H1 (cell line): ENCODE measurements around the gene S100A13. TPM values are rescaled to one million over a fixed set of nuclear protein-coding genes. Genes with fewer than 3 reads are reported as not detected.

Experiments
- BCL11A ChIP-seq, 2 experiments: IDR thresholded peaks; one replicate each; pipeline ENCODE4 v1.6.1; 2011; ENCODE audit warnings: low read depth in 2 of 2, low read length in 2 of 2, mild to moderate bottlenecking in 2 of 2
- CBX8 ChIP-seq: fragments of 300-800, 300-1000 bp; sonication (generic); IDR thresholded peaks from 2 replicates; pipeline ENCODE4 v1.7.1; 2016; ENCODE audit warnings: low read depth, low read length, borderline replicate concordance
- NRF1 ChIP-seq: IDR thresholded peaks from 2 replicates; pipeline ENCODE4 v1.6.1; 2011; ENCODE audit warnings: mild to moderate bottlenecking, low read depth, low read length, improper control_type of control experiment
- SIRT6 ChIP-seq: IDR thresholded peaks from one replicate; pipeline ENCODE4 v1.7.1; 2012; ENCODE audit warnings: low read length, inconsistent platforms
- SIX5 ChIP-seq: IDR thresholded peaks from 2 replicates; pipeline ENCODE4 v1.6.1; 2011; ENCODE audit warnings: mild to moderate bottlenecking, low read depth, low read length
- SP4 ChIP-seq: IDR thresholded peaks from 2 replicates; pipeline ENCODE4 v1.6.1; 2012; ENCODE audit warnings: low read length, inconsistent platforms
- TBP ChIP-seq: IDR thresholded peaks from 2 replicates; pipeline ENCODE4 v1.6.1; 2011; ENCODE audit warnings: low read depth, low read length, improper control_type of control experiment
- YY1 ChIP-seq: IDR thresholded peaks from 2 replicates; pipeline ENCODE4 v1.6.1; 2011; ENCODE audit warnings: low read depth, mild to moderate bottlenecking, low read length
- polyA plus RNA-seq, 7 experiments: library from polyadenylated mRNA; depleted of rRNA in 3 of 7; stranded (reverse) in 5 of 7; unstranded in 2 of 7; fragments of >200 nt in 5 of 7; fragments of 200-250 nt in 2 of 7; gene quantifications; 1 replicate in 5 of 7; 2 replicates in 1 of 7; 4 replicates in 1 of 7; pipeline versions ENCODE4 v1.2.1 to v1.2.3, GENCODE V29; 2011 to 2013; ENCODE audit warnings: missing spikeins in 2 of 7, mixed read lengths in 2 of 7
- total RNA-seq: library from RNA; stranded (reverse); fragmentation: NEBNext Ultra II Directional; extraction: Animal tissue kit (Norgen Biotek cat#: 25700); gene quantifications from 2 replicates; pipeline ENCODE4 v1.2.1, GENCODE V29; 2021
- TF ChIP-seq, protein P1 (sequence below): IDR thresholded peaks from 2 replicates; pipeline ENCODE4 v1.6.1; 2012; ENCODE audit warnings: inconsistent platforms
- TF ChIP-seq, protein P2 (sequence below): IDR thresholded peaks from 2 replicates; pipeline ENCODE4 v1.6.1; 2011; ENCODE audit warnings: low read length, improper control_type of control experiment

S100A13 gene
- total and polyA plus RNA-seq, 2 of the 8 experiments (the other 6 are each of a cell fraction or from before 2014, with no cell fraction given): 63.6 to 127 TPM

DNA sequence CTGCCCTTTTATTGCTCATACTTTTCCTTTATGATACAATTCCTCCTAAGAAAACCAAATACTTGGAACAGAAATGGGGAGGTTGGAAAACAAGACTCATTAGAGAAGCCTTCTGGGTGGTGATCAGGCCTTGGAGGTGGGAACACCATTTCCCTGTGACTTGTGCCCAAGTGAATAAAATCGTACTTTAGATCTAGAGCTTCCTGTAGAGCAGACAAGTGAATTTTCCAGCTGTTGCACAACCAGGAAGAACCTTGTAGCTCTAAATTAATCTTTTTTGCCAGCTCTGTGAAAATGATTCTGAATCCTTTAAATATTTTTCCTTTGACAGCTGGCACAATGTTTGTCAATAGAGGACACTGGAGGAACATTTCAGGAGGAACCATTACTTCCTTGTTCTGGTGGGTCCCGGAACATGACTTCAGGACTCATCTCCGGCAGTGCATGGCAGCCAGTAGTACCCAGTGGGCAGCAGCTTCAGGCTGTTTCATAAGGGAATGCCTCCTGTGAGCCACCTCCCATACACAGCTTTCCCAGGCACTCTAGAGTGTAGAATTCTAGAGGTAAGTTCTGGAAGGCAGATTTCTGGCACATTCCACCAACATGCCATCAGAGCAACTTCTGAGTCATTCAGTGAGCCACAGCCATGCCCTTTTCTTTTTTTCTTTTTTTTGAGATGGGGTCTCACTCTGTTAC lies 25.6 kb upstream of the S100A13 start (continued):
- no peak for TF ChIP-seq CBX8
- TF ChIP-seq, protein P1, sequence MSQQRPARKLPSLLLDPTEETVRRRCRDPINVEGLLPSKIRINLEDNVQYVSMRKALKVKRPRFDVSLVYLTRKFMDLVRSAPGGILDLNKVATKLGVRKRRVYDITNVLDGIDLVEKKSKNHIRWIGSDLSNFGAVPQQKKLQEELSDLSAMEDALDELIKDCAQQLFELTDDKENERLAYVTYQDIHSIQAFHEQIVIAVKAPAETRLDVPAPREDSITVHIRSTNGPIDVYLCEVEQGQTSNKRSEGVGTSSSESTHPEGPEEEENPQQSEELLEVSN: no peak
- TF ChIP-seq BCL11A (IDR thresholded peaks at IDR 0.05; ENCODE audit: low read depth in 2 of 2, low read length in 2 of 2): no peak
- TF ChIP-seq TBP: no peak
- TF ChIP-seq SIX5: no peak
- TF ChIP-seq SP4: no peak
- TF ChIP-seq NRF1: no peak
- TF ChIP-seq SIRT6: no peak
- TF ChIP-seq, protein P2, sequence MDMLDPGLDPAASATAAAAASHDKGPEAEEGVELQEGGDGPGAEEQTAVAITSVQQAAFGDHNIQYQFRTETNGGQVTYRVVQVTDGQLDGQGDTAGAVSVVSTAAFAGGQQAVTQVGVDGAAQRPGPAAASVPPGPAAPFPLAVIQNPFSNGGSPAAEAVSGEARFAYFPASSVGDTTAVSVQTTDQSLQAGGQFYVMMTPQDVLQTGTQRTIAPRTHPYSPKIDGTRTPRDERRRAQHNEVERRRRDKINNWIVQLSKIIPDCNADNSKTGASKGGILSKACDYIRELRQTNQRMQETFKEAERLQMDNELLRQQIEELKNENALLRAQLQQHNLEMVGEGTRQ: no peak
- TF ChIP-seq YY1: no peak
